NCI-H748 (cell line): Measurements from ENCODE around the gene CLEC1B.
"Not testable (repeated sequence)": the region's sequence is repeated elsewhere in the genome, so short reads cannot be mapped to it uniquely, and the experiment has no call there.

Experiments
- DNase-seq: peaks from one replicate; lab custom pipeline; 2025; ENCODE audit not compliant: unreplicated experiment; lab: John Stamatoyannopoulos, UW

Gene CLEC1B

GRCh38 chr12:9999016-9999415, at the start of gene CLEC1B:
CLEC1B (minus strand) TSS chr12:9999121; CDS start chr12:9999100, 21 bp downstream.
- no peak for DNase-seq

- no peak for DNase-seq
Measured at GRCh38 chr12:10048526-10048925, 49.6 kb upstream of the CLEC1B start.

- DNase-seq = no peak
Measured at GRCh38 chr12:10042167-10042566, 43.2 kb upstream of the CLEC1B start.

- no peak for DNase-seq
Measured at GRCh38 chr12:10033783-10034545, 35.0 kb upstream of the CLEC1B start.

- DNase-seq = no peak
Measured at GRCh38 chr12:10031771-10032175, 32.9 kb upstream of the CLEC1B start.

- DNase-seq = no peak
Measured at GRCh38 chr12:10031321-10031720, 32.4 kb upstream of the CLEC1B start.

- no peak for DNase-seq
Measured at GRCh38 chr12:10030446-10030845, 31.5 kb upstream of the CLEC1B start, which contains the start of gene CLEC9A. CLEC9A (plus strand) TSS chr12:10030682; CDS start chr12:10052688, 22,006 bp downstream.

- DNase-seq = no peak
Measured at GRCh38 chr12:10027721-10028120, 28.8 kb upstream of the CLEC1B start.

- no peak for DNase-seq
Measured at GRCh38 chr12:10027311-10027710, 28.4 kb upstream of the CLEC1B start.

- not testable (repeated sequence) for DNase-seq
Measured at GRCh38 chr12:10026666-10027065, 27.7 kb upstream of the CLEC1B start.

- no peak for DNase-seq
Measured at GRCh38 chr12:10025236-10025635, 26.3 kb upstream of the CLEC1B start.

- DNase-seq = no peak
Measured at GRCh38 chr12:10021342-10021741, 22.4 kb upstream of the CLEC1B start.

- DNase-seq = no peak
Measured at GRCh38 chr12:10018386-10018785, 19.5 kb upstream of the CLEC1B start.

GRCh38 chr12:10016881-10017280, 18.0 kb upstream of the CLEC1B start:
- no peak for DNase-seq

- no peak for DNase-seq
Measured at GRCh38 chr12:10015450-10015849, 16.5 kb upstream of the CLEC1B start.

- no peak for DNase-seq
Measured at GRCh38 chr12:10012630-10013330, 13.9 kb upstream of the CLEC1B start.

GRCh38 chr12:10001171-10001776, 2.4 kb upstream of the CLEC1B start:
- DNase-seq = no peak

- DNase-seq = no peak
Measured at GRCh38 chr12:9992296-9992695, 6.6 kb downstream of the CLEC1B start.

- DNase-seq = no peak
Measured at GRCh38 chr12:9991876-9992275, 7.0 kb downstream of the CLEC1B start.

- DNase-seq = no peak
Measured at GRCh38 chr12:9980126-9980525, 18.8 kb downstream of the CLEC1B start.

- DNase-seq = no peak
Measured at GRCh38 chr12:9977916-9978315, 21.0 kb downstream of the CLEC1B start.

- DNase-seq = not testable (repeated sequence)
Measured at GRCh38 chr12:9976626-9977025, 22.3 kb downstream of the CLEC1B start.
